GM13977 (cell line): Measurements from ENCODE around the gene TEX2.

ENCODE experiments used
- DNase-seq: peaks from one replicate; pipeline ENCODE4 v3.0.0; 2012; ENCODE audit warnings: low spot score
- in situ Hi-C: fragments of 300-500 bp; cut with MboI; formaldehyde crosslinking; loops from one replicate; pipeline ENCODE4 v1.12.0; 2022; ENCODE audit warnings: low sequenced_read_pairs, low pct_unique_long_range_greater_than_20kb, mixed read lengths, inconsistent platforms; ENCODE audit not compliant: unreplicated experiment
- TF ChIP-seq, protein P1 (sequence below): IDR thresholded peaks from 2 replicates; pipeline ENCODE4 v1.5.1; 2012; ENCODE audit warnings: mild to moderate bottlenecking, control low read depth; ENCODE audit not compliant: insufficient read depth; ENCODE audit errors: extremely low read depth, missing control alignments

The TEX2 gene, protein sequence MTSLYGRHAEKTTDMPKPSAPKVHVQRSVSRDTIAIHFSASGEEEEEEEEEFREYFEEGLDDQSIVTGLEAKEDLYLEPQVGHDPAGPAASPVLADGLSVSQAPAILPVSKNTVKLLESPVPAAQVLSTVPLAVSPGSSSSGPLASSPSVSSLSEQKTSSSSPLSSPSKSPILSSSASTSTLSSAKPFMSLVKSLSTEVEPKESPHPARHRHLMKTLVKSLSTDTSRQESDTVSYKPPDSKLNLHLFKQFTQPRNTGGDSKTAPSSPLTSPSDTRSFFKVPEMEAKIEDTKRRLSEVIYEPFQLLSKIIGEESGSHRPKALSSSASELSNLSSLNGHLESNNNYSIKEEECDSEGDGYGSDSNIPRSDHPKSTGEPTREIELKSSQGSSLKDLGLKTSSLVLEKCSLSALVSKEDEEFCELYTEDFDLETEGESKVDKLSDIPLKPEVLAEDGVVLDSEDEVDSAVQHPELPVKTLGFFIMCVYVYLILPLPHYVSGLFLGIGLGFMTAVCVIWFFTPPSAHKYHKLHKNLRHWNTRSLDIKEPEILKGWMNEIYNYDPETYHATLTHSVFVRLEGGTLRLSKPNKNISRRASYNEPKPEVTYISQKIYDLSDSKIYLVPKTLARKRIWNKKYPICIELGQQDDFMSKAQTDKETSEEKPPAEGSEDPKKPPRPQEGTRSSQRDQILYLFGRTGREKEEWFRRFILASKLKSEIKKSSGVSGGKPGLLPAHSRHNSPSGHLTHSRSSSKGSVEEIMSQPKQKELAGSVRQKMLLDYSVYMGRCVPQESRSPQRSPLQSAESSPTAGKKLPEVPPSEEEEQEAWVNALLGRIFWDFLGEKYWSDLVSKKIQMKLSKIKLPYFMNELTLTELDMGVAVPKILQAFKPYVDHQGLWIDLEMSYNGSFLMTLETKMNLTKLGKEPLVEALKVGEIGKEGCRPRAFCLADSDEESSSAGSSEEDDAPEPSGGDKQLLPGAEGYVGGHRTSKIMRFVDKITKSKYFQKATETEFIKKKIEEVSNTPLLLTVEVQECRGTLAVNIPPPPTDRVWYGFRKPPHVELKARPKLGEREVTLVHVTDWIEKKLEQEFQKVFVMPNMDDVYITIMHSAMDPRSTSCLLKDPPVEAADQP

DNA sequence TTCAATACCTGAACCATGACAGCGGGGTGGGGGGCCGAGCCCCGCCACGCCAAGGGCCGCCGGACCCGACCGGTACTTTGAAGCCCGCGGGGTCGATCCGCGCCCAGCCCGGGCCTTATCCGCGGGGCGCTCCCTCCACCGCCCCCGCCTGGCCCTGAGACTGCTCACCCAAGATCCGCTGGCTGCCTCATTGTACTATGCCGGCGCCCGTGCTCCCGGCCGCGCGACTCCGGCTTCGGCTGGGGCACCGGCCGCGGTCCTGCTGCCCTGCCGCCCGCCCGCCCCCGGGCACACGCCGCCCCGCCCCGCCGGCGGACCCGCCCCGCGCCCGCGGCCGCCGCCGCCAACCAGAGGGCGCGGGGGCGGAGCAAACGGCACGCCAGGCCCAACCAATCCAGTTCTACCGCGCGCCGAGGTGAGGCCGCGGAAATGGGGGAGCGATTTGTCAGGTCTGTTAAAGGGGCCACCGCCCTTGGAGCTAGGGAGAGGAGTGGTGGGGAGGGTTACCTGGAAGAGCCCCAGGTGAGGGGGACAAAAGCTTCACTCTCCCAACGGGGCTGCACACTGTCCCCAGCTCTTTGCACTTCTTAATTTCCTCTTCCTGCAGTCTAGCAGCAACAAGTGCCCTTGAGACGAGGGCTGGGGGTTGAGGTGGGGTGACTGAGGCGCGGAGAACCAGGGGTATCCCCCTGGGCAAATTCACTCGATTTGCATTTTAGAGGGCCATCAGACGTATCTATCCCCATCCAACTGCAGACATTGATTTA, at the start of gene TEX2:
Gene TEX2, minus strand, starts transcription at position 261 of the 767 bp plus-strand sequence. CDS start 49,043 bp downstream, outside the sequence.
- TF ChIP-seq, protein P1, sequence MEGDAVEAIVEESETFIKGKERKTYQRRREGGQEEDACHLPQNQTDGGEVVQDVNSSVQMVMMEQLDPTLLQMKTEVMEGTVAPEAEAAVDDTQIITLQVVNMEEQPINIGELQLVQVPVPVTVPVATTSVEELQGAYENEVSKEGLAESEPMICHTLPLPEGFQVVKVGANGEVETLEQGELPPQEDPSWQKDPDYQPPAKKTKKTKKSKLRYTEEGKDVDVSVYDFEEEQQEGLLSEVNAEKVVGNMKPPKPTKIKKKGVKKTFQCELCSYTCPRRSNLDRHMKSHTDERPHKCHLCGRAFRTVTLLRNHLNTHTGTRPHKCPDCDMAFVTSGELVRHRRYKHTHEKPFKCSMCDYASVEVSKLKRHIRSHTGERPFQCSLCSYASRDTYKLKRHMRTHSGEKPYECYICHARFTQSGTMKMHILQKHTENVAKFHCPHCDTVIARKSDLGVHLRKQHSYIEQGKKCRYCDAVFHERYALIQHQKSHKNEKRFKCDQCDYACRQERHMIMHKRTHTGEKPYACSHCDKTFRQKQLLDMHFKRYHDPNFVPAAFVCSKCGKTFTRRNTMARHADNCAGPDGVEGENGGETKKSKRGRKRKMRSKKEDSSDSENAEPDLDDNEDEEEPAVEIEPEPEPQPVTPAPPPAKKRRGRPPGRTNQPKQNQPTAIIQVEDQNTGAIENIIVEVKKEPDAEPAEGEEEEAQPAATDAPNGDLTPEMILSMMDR = no peak
- in situ Hi-C loops = no loop called here
- DNase-seq = peak; percentile 98

DNA sequence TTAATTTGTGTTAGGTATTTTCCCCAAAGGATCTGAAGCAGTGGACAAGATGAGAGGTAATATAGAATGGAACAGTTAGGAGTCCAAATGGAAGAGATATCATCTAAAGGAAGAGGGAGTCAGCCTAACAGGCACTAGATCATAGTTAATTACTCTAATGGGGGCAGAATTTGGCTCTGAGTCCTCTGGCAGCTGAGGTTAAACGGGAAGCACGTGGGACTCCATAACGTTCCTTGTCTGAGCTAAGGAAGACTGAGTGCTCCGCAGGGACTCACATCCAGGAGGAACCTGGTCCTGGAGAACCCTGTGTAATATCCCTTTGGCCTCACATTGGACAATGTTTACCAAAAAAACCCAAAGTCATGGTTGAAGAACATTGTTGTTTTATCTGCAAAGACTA, 46.6 kb upstream of the TEX2 start:
- in situ Hi-C loops = loop anchor here (5.0 to 25.0 kb wide), 2 partner anchors 113 to 328 kb away; no protein-coding TSS in a partner anchor

DNA sequence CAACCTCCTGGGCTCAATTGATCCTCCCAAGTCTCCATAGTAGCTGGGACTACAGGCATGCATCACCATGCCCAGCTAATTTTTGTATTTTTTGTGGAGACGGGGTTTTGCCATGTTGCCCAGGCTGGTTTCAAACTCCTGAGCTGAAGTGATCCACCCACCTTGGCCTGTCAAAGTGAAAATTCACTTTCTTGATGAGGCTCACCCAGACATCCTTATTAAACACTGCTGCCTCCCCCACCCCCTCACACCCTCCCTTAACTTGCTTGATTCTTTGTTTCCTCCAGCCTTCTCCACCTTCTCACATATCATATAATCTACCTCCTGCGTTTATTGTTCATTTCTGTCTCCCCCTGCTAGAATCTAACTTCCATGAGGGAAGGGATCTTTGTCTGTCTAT, 46.0 kb upstream of the TEX2 start:
- TF ChIP-seq, protein P1 = no peak
- DNase-seq = no peak
- in situ Hi-C loops = loop anchor here (25.0 kb wide), 1 partner anchor 328 kb away; no protein-coding TSS in a partner anchor

More for the DNA sequence above, 46.6 kb upstream of the TEX2 start:
- TF ChIP-seq, protein P1 = no peak
- DNase-seq = no peak

DNA sequence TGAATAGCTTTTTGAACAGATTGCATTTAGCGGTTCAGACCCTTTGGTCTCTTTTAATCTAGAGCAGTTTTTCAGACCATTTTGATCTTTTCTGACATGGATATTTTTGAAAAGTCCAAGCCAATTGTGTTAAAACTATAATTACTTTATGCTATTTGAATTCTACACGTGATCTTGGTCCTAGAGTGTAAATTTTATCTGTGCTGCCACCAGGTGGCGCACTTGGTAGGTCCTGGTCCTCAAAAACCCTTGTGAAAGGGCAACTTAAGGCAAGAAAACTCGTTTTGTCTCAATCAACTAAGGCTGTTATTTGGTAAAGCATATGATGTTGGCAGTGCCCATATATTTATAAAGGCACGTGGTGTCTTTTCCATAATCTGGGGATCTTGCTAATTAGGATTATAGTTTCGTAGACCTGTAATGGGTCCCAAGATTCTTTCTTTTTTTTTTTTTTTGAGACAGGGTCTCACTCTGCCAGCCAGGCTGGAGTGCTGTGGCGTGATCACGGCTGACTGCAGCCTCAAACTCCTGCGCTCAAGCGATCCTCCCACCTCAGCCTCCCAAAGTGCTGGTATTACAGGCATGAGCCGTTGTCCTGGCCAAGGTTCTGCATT, 43.9 kb upstream of the TEX2 start:
- peak; percentile 76 for DNase-seq
- TF ChIP-seq, protein P1 = peak; percentile 82
- in situ Hi-C loops = loop anchor here (25.0 kb wide), 1 partner anchor 330 kb away; no protein-coding TSS in a partner anchor

DNA sequence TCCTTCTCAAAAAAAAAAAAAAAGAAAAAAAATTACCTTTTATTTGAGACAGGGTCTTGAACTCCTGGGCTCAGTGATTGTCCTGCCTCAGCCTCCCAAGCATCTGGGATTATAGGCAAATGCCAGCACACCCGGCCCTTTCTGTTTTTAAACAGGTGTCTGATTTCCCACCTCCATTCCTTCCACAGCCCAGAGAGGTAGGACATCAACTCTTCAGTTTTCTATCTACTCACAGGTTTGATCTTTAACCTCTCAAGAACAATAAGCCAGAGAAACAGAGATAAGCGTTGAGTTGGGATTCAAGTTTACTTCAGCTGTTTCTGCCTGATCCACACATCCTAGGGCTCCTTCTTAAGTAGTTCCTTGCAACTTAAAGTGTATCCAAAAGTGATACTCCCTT, 41.5 kb upstream of the TEX2 start:
- TF ChIP-seq, protein P1 = no peak
- DNase-seq = no peak
- in situ Hi-C loops = loop anchor here (25.0 kb wide), 1 partner anchor 333 kb away; no protein-coding TSS in a partner anchor

DNA sequence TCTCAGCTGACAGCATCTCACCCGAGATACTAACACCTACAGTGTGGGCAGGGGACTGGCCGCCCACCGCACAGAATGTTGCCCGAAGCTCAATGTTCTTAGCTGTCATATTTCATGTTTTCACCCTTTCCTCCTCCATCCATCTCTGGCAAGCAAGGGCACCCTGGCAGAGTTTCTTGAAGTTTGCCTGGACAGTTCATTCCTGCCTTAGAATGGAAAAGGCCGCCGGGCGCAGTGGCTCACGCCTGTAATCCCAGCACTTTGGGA, 37.6 kb upstream of the TEX2 start:
- no peak for DNase-seq
- TF ChIP-seq, protein P1 = no peak
- in situ Hi-C loops = loop anchor here (25.0 kb wide), 1 partner anchor 337 kb away; no protein-coding TSS in a partner anchor
